NCI-H460 (cell line): ENCODE data around the gene SNTG2. TPM values are rescaled to one million over a fixed set of nuclear protein-coding genes. Genes with fewer than 3 reads are reported as not detected.

Experiments
- DNase-seq: peaks from one replicate; pipeline ENCODE4 v3.0.0-alpha.2; 2016; ENCODE audit warnings: low read depth; ENCODE audit errors: extremely low read depth
- total RNA-seq: library from RNA; depleted of rRNA; stranded (reverse); fragments of >200 nt; shearing (Covaris generic); gene quantifications from 2 replicates; pipeline ENCODE4 v1.2.3, GENCODE V29; 2014

SNTG2 gene
- total RNA-seq, 1 experiment from 2014 or later: not detected

- no peak for DNase-seq
Measured at GRCh38 chr2:1299043-1299442, 348.4 kb downstream of the SNTG2 start.

GRCh38 chr2:1300284-1300683, 349.6 kb downstream of the SNTG2 start:
- DNase-seq: no peak

- DNase-seq: no peak
Measured at GRCh38 chr2:1301056-1301455, 350.4 kb downstream of the SNTG2 start.

GRCh38 chr2:1305342-1306013, 354.8 kb downstream of the SNTG2 start:
- DNase-seq: no peak

GRCh38 chr2:1306014-1306686, 355.5 kb downstream of the SNTG2 start:
- no peak for DNase-seq

- no peak for DNase-seq
Measured at GRCh38 chr2:1306687-1307516, 356.3 kb downstream of the SNTG2 start.

- DNase-seq: no peak
Measured at GRCh38 chr2:1307670-1308069, 357.0 kb downstream of the SNTG2 start.

- DNase-seq: no peak
Measured at GRCh38 chr2:1308678-1309077, 358.0 kb downstream of the SNTG2 start.

- no peak for DNase-seq
Measured at GRCh38 chr2:1309507-1309906, 358.9 kb downstream of the SNTG2 start.

- no peak for DNase-seq
Measured at GRCh38 chr2:1310202-1310601, 359.6 kb downstream of the SNTG2 start.

- DNase-seq: no peak
Measured at GRCh38 chr2:1310866-1311265, 360.2 kb downstream of the SNTG2 start.

GRCh38 chr2:1313240-1313924, 362.7 kb downstream of the SNTG2 start:
- no peak for DNase-seq

- no peak for DNase-seq
Measured at GRCh38 chr2:1314254-1314653, 363.6 kb downstream of the SNTG2 start.

- DNase-seq: no peak
Measured at GRCh38 chr2:1318366-1319009, 367.8 kb downstream of the SNTG2 start.

- DNase-seq: no peak
Measured at GRCh38 chr2:1319393-1319792, 368.7 kb downstream of the SNTG2 start.

GRCh38 chr2:1321321-1321720, 370.7 kb downstream of the SNTG2 start:
- DNase-seq: no peak

- no peak for DNase-seq
Measured at GRCh38 chr2:1324884-1325283, 374.2 kb downstream of the SNTG2 start.

GRCh38 chr2:1328684-1329083, 378.0 kb downstream of the SNTG2 start:
- no peak for DNase-seq

- DNase-seq: no peak
Measured at GRCh38 chr2:1339388-1340140, 388.9 kb downstream of the SNTG2 start.

- no peak for DNase-seq
Measured at GRCh38 chr2:1340141-1340512, 389.5 kb downstream of the SNTG2 start.
